NCI-H524 (cell line): ENCODE data around the gene MYBL2.
"Not testable (repeated sequence)": the region's sequence is repeated elsewhere in the genome, so short reads cannot be mapped to it uniquely, and the experiment has no call there.

Source experiments
- DNase-seq, 2 experiments: peaks; one replicate each; lab custom pipeline; 2025; lab: John Stamatoyannopoulos, UW

MYBL2 gene

DNA sequence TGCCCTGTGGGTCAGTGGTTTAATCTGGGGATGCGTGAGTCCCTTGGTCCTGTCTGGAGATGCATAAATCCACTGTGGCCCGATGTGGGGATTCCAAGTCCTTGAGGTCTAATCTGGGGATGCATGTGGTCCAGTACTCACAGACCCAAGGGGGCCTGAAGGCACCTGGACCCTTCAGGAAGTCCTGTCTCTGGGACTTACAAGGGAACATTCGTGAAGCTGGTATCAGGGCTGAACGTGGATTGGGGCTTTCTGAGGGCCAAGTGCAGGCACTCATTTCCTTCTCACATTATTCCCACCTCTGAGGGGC lies 85.1 kb downstream of the MYBL2 start:
- DNase-seq, result no peak

DNA sequence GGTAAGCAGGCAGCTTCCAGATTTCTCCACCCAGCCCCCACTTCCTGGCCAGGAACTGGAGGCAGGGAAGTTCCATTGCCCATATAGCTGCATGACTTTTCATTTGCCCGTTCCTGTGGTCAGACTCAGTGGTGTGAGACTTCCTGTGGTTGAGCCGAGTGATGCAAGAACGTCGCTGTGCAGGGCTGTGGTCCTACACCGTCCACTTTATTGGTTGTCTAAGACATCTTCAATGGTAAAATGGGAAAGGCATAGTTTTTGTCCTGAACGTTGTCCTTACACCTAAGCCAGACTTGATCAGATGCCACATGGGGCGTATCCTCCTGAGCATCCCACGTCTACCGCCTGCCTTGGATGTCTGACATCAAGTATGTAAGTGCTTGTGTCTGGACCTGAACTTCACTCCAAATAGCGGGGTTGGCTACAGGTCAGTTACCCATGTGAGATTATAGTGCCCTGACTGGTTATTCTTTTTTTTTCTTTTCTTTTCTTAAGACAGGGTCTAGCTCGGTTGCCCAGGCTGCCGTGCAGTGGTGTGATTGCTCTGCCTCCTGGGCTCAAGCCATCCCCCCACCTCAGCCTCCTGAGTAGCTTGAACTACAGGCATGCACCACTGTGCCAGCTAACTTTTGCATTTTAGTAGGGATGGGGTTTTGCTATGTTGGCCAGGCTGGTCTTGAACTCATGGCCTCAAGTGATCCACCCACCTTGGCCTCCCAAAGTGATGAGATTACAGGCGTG lies 85.8 kb downstream of the MYBL2 start:
- no peak for DNase-seq

DNA sequence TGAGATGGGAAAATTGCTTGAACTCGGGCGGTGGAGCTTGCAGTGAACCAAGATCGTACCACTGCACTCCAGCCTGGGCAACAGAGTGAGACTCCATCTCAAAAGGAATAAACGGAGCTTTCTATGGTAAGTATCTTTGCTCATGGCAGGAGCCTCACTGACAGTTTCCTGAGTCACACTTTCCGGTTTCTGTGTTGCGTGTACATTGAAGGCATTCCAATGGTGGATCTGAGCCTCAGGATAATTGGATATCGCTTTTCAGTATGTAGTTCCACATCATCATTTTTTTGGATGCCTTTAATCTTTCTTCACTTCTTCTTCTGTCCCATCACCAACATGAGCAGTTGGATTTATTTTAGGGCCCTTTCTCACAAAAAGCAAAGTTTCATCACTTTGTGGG lies 88.5 kb downstream of the MYBL2 start:
- no peak for DNase-seq

GRCh38 chr20:43755851-43756250 lies 88.9 kb downstream of the MYBL2 start:
- DNase-seq, result no peak

GRCh38 chr20:43757888-43758287 lies 91.0 kb downstream of the MYBL2 start:
- DNase-seq, result not testable (repeated sequence)

GRCh38 chr20:43761386-43762340 lies 94.7 kb downstream of the MYBL2 start:
- no peak for DNase-seq

GRCh38 chr20:43762911-43763310 lies 96.0 kb downstream of the MYBL2 start:
- no peak for DNase-seq

DNA sequence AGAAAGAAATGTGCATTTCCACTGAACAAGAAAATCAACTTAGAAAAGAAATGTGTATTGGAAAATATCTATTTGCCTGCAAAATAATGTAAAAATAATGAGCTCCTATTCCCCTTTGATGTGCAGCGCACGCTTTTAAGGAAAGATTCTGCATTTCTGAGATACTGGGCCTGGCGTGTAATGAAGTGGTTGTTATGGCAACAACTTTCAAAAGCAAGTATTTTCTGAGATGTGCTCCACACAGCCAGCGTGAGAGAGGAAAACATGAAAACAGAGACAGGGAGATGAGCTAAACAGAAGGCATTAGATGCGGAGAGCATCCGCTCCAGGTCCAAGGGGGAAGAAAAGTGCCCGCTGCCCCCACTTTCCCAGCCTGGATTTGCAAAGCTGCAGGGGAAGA lies 99.0 kb downstream of the MYBL2 start:
- DNase-seq, result no peak
